HFF-Myc (cell line): ENCODE results near the gene CDH2.

Experiments used
- DNase-seq: peaks from one replicate; pipeline ENCODE4 v3.0.0-alpha.2; 2011; ENCODE audit warnings: low read depth; ENCODE audit errors: extremely low read depth
- H3K4me3 ChIP-seq: replicated peaks from 2 replicates; pipeline ENCODE4 v1.5.1; 2011; ENCODE audit warnings: low read depth, mild to moderate bottlenecking, control low read depth, low read length
- CTCF ChIP-seq: IDR thresholded peaks from 2 replicates; pipeline ENCODE4 v1.5.1; 2012; ENCODE audit warnings: mild to moderate bottlenecking, low read depth, low read length, control low read depth; ENCODE audit errors: missing control alignments

CDH2 gene

GRCh38 chr18:28161608-28162599, 15.0 kb downstream of the CDH2 start:
- TF ChIP-seq CTCF, result no peak
- DNase-seq, result no peak
- no peak overlapping the region for H3K4me3 ChIP-seq

DNA sequence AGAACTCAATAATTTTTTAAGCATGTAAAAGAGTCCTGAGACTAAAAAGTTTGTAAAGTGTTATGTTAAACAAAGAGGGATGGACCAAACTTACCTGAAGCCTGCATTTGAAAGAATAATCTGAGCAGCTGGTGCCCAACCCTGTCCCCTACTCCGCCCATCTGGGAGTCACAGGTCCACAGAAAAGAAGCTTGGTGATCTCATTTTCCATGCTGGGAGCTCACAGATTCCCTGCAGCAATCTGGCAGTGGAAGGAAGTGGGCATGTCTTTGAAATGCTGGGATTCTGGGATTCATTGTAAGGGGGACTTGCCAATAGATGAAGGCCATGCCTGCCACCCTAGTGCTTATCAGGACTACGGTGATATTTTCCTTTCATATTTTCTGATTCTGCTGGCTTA, 17.9 kb downstream of the CDH2 start:
- no peak for DNase-seq
- H3K4me3 ChIP-seq, result no peak overlapping the region
- TF ChIP-seq CTCF, result no peak

- no peak for TF ChIP-seq CTCF
- no peak for DNase-seq
- H3K4me3 ChIP-seq, result no peak overlapping the region
These were observed 18.8 kb downstream of the CDH2 start for GRCh38 chr18:28158083-28158581.

- no peak overlapping the region for H3K4me3 ChIP-seq
- no peak for TF ChIP-seq CTCF
- DNase-seq, result no peak
These were observed 23.4 kb downstream of the CDH2 start for GRCh38 chr18:28153485-28154065.

DNA sequence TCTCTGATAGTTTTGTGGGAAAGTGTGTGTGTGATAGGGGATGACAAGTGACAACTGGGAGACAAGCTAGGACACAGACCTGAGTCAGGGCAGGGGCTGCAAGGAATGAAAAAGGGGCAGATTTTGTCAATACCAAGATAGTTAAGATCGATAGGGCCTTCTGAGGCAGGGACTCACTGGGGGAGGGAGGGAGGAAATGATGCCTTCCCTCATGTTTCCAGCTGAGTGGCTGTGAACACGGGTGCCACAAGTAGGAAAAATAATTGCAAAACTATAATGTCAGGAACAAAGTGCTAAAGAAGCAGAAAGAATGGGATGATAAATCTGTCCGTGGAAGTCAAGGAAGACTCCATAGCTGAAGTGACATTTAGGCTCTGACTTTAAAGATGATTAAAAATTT, 24.2 kb downstream of the CDH2 start:
- H3K4me3 ChIP-seq, result no peak overlapping the region
- no peak for DNase-seq
- no peak for TF ChIP-seq CTCF

DNA sequence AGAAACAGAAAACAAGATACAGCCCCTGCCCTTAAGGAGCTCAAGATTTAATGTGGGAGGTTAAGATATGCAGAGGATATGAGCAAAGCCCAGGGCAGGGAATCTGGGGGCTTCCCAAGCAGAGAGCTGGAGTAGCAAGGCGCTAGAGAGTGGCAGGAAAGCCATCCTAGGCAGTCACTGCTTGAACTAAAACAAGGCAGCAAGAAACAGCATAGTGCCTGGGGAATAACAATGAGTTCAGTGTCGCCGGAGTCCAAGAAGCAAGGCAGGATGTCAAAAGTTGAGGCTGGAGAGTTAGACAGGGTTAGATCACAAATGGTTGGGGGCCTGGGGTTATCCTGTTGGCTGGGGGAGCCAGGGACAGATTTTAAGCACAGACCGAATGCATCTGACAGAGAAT, 24.6 kb downstream of the CDH2 start:
- H3K4me3 ChIP-seq, result no peak overlapping the region
- no peak for TF ChIP-seq CTCF
- DNase-seq, result no peak
